Heart right ventricle (tissue), 16 donors: ENCODE data around the gene STOML1. TPM values are rescaled to one million over a fixed set of nuclear protein-coding genes. Genes with fewer than 3 reads are reported as not detected.
A peak's percentile ranks its signal among the peaks of the same experiment; 100 is the strongest.

ENCODE experiments used
- ATAC-seq, 8 donors: fragments of 200-7000 bp; cut with Tn5 transposase; one replicate each; pipeline ENCODE4 v1.9.1; 2020; ENCODE audit warnings: mild to moderate bottlenecking in 8 of 8, moderate library complexity in 8 of 8, moderate number of reproducible peaks in 1 of 8
- DNase-seq, 2 donors: peaks; one replicate each; pipeline ENCODE4 v3.0.0-alpha.2; 2020
- H3K27ac ChIP-seq, 10 donors: fragments of 200-600 bp; sonication (generic) in 2 of 10; one replicate each; pipeline versions ENCODE4 v1.5.0 to v1.8.0; 2020 to 2022; ENCODE audit warnings: mild to moderate bottlenecking in 3 of 10
- H3K27me3 ChIP-seq, 7 donors: fragments of 200-600 bp; one replicate each; pipeline ENCODE4 v1.8.0; 2021 to 2022; ENCODE audit warnings: mild to moderate bottlenecking in 2 of 7
- H3K36me3 ChIP-seq, 9 donors: fragments of 200-600 bp; sonication (generic) in 1 of 9; one replicate each; pipeline versions ENCODE4 v1.5.0 to v1.8.0; 2020 to 2022; ENCODE audit warnings: mild to moderate bottlenecking in 2 of 9
- H3K4me1 ChIP-seq, 9 donors: fragments of 200-600 bp; sonication (generic) in 1 of 9; one replicate each; pipeline versions ENCODE4 v1.5.0 to v1.8.0; 2020 to 2022; ENCODE audit warnings: mild to moderate bottlenecking in 4 of 9
- H3K4me3 ChIP-seq, 10 donors: fragments of 200-600 bp; sonication (generic) in 2 of 10; one replicate each; pipeline versions ENCODE4 v1.5.0 to v1.8.0; 2020 to 2022; ENCODE audit warnings: mild to moderate bottlenecking in 7 of 10, moderate library complexity in 2 of 10
- H3K9me3 ChIP-seq, 11 donors: fragments of 200-600 bp in 10 of 11; sonication (generic) in 2 of 11; one replicate each; pipeline versions ENCODE4 v1.5.0 to v1.8.0; 2013 to 2022; ENCODE audit warnings: mild to moderate bottlenecking in 2 of 11, control low read depth in 1 of 11, moderate library complexity in 1 of 11
- WGBS, 2 donors: extraction: QIAGEN DNeasy Blood & Tissue Kit; methylation state at CpG; one replicate each; pipeline ENCODE4 v1.1.7; 2013; ENCODE audit warnings: inconsistent platforms in 1 of 2; 5-methylcytosine and 5-hydroxymethylcytosine counted together
- intact Hi-C, 10 donors: fragments of 100-400 bp; cut with DNase I; formaldehyde crosslinking; loops; one replicate each; pipeline versions ENCODE4 v1.11.1 to v1.14.2; 2022
- polyA plus RNA-seq, 2 donors: library from polyadenylated mRNA; stranded (reverse); fragments of 200-250 nt; gene quantifications; one replicate each; pipeline ENCODE4 v1.2.3, GENCODE V29; 2013
- total RNA-seq, 10 donors: library from RNA; stranded (reverse); fragmentation: NEBNext Ultra II Directional in 3 of 10; extraction: Animal tissue kit (Norgen Biotek cat#: 25700) in 3 of 10; gene quantifications; one replicate each; pipeline versions ENCODE4 v1.2.1 to v1.2.4, GENCODE V29; 2021 to 2023
- TF ChIP-seq, protein P1 (sequence below), 9 donors: fragments of 200-600 bp; sonication (generic) in 2 of 9; IDR thresholded peaks; one replicate each; pipeline versions ENCODE4 v1.5.0 to v1.8.0; 2021 to 2022; ENCODE audit warnings: antibody characterized with exemption in 9 of 9, mild to moderate bottlenecking in 5 of 9, moderate library complexity in 1 of 9
- donor health status: Arrhythmogenic right ventricular cardiomyopathy.
- donor health status: ischemic (EF 13 %, LVEDD 7.1; RV severe dilation, severe dysfunction).
- donor health status: healthy with polysubstance abuse.
- donor health status: DM: no; HTN: yes; CAD: no.
- donor health status: DM: no; HTN: no; CAD: no.
- donor health status: ischemic (EF 25% LVEDD 6.9; RV normal size, moderate dysfunction).
- donor health status: ischemic (EF 25% LVEDD 5.7; RV mildly dilated, moderate dysfunction).
- donor health status: healthy.
- donor health status: DM: yes; HTN: yes; CAD: no.
- donor health status: Ischemic cardiomyopathy.
- donor health status: ischemic (EF 35%, LVEDD 5.7; RV mildly dilated, moderate dysfunction).
- donor health status: nonischemic (EF 11% LVEDD 7.7; RV severe dilation, severe dysfunction).
- donor health status: DM: yes; HTN: yes; CAD: no.
- donor health status: PGD.
- donor health status: ischemic (EF 29% LVEDD 5.4; RV normal size, mild dysfunction).
- donor health status: nonischemic (EF 23%, LVEDD 6.1; RV moderate dilation, normal function).

STOML1 gene
- total and polyA plus RNA-seq, 12 donors: 21.1 to 38.4 (median 28.2) TPM

DNA sequence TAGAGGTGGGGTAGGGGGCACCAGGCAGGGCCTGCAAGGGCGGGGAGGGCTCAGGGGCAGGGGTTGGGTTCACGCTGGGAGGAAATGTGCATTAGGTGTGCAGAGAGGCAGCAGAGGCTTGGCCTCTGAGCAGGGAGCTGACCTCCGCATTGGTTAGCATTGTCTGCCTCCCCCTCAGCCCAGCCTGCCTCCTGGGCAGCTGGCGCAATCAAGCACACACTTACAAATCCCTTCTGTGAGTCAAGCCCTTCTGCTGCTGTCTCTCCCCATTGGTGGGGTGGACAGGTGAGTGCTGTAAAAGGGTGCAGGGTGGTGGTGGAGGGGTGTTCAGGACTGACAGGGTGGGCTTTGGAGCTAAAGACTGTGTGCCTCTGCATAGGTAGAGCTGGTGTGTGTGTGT lies 56.5 kb downstream of the STOML1 start:
- no peak overlapping the region for H3K27ac ChIP-seq
- ATAC-seq: no peak
- no peaks in the 10 kb centered on the region for H3K9me3 ChIP-seq
- no peak overlapping the region for H3K4me3 ChIP-seq
- peaks cover 9 to 85% (median 33%) of the 10 kb centered on the region in 9 donors for H3K4me1 ChIP-seq
- no peak for DNase-seq
- no peaks in the 10 kb centered on the region for H3K27me3 ChIP-seq
- TF ChIP-seq, protein P1, sequence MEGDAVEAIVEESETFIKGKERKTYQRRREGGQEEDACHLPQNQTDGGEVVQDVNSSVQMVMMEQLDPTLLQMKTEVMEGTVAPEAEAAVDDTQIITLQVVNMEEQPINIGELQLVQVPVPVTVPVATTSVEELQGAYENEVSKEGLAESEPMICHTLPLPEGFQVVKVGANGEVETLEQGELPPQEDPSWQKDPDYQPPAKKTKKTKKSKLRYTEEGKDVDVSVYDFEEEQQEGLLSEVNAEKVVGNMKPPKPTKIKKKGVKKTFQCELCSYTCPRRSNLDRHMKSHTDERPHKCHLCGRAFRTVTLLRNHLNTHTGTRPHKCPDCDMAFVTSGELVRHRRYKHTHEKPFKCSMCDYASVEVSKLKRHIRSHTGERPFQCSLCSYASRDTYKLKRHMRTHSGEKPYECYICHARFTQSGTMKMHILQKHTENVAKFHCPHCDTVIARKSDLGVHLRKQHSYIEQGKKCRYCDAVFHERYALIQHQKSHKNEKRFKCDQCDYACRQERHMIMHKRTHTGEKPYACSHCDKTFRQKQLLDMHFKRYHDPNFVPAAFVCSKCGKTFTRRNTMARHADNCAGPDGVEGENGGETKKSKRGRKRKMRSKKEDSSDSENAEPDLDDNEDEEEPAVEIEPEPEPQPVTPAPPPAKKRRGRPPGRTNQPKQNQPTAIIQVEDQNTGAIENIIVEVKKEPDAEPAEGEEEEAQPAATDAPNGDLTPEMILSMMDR (IDR thresholded peaks at IDR 0.05): no peak
- no peaks in the 10 kb centered on the region for H3K36me3 ChIP-seq
- 94 to 95% methylated on average over 4 of the region's 4 CpGs for WGBS, 2 donors
- intact Hi-C loops: no loop called here

DNA sequence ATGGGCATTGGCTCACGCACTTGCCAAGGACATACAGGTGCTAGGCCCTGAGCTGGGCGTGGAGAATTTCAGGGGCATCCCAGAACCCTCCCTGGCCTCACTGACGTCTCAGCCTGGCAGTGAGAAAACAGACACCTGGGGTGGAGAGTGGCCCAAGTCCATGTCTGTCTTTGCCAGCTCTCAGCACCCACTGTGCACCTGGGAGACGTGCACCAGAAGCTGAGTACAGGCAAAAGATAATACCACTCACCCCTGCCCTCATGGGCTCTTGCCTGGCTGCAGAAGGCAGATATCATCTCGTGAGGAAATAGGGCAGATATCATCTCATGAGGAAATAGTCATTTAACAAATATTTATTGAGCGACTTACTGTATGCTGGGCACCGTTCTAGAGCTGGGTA lies 57.8 kb downstream of the STOML1 start:
- Histone ChIP-seq H3K27me3 (peaks cover 0 to 3% (median under 1%) of the 10 kb centered on the region in 7 donors), H3K4me1 (peaks cover 6 to 85% (median 38%) of the 10 kb centered on the region in 9 donors), H3K4me3 (no peak overlapping the region), H3K9me3 (no peaks in the 10 kb centered on the region), H3K36me3 (no peaks in the 10 kb centered on the region), H3K27ac (peak overlapping the region in 2 of 10 donors; percentile 41 to 95)
- WGBS, 2 donors: 72 to 76% methylated on average over 7 of the region's 7 CpGs
- no peak for ATAC-seq
- no peak for DNase-seq
- intact Hi-C loops: no loop called here
- TF ChIP-seq, protein P1 (IDR thresholded peaks at IDR 0.05): no peak

DNA sequence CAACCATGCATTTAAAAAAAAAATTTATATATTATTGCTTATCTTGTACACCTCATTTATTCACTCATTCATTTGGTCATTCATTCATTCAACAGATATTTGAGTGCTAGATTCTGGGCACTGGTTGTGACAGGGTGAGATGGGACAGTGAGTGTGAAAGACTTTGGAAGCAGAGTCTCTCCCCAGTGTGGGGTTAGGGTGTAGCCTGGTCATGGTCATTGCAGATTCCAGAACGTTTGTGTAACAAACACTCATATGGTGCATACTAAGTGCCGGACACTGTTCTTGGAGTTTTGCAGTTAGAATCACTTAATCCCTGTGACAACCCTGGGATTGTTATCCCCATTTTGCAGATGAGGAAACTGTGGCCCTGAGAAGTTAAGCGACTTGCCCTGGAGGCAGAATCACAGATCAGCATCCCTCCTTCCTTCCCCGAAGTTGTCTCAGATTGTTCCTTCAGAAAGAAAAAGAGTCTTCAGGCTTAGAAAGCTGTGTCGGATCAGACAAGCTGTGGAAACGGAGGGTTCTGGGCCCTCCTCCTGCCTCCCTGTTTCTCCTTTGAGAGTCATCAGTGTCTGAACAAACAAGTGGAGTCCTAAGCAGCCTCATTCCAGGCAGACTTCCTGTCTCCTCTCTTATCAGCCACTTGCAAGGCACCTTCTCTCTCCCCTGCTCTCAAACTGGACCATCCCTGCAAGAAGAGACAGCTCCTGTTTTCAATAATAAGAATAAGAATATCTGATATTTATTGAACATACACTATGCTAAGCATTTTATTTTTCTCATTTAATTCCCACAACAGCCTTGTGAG lies 59.5 kb downstream of the STOML1 start:
- Histone ChIP-seq H3K36me3 (no peaks in the 10 kb centered on the region), H3K27ac (peak overlapping the region in 4 of 10 donors; percentile 5 to 95 (median 46)), H3K4me1 (peaks cover 6 to 93% (median 50%) of the 10 kb centered on the region in 9 donors), H3K9me3 (no peaks in the 10 kb centered on the region), H3K27me3 (peaks cover 0 to 16% (median 3%) of the 10 kb centered on the region in 7 donors), H3K4me3 (no peak overlapping the region)
- WGBS, 2 donors: 57 to 61% methylated on average over 6 of the region's 6 CpGs
- TF ChIP-seq, protein P1 (IDR thresholded peaks at IDR 0.05): no peak
- ATAC-seq: no peak
- intact Hi-C loops: no loop called here
- no peak for DNase-seq

DNA sequence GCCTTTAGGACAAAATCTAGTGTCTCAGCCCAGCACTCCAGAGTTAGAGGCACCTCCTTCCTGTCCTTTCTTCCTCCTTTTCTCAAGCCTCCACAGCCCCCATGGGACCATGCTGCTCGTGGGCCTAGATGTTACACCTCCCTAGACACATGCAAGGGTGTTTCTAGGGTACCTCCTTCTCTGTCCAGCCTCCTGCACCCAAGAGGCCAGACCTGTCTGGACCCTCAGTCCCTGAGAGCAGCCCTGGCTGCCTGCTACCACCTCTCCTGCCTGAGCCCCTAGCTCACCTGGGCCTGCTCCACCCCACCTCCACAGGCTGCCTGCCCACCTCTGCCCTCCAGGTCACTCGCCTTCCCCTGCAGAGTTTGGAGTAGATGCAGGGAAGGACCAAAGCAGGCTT lies 60.7 kb downstream of the STOML1 start:
- peak overlapping the region in 6 of 10 donors; percentile 3 to 95 (median 71) for H3K27ac ChIP-seq
- H3K27me3 ChIP-seq: peaks cover 0 to 28% (median 3%) of the 10 kb centered on the region in 7 donors
- peaks cover 6 to 88% (median 46%) of the 10 kb centered on the region in 9 donors for H3K4me1 ChIP-seq
- 53 to 71% methylated on average over 2 of the region's 2 CpGs for WGBS, 2 donors
- no peak for ATAC-seq
- intact Hi-C loops: no loop called here
- no peaks in the 10 kb centered on the region for H3K36me3 ChIP-seq
- no peaks in the 10 kb centered on the region for H3K9me3 ChIP-seq
- H3K4me3 ChIP-seq: no peak overlapping the region
- DNase-seq: no peak
- TF ChIP-seq, protein P1 (IDR thresholded peaks at IDR 0.05): no peak
